Lower lobe of right lung (tissue), 2 donors: ENCODE results near the gene TMEM255B. TPM values are rescaled to one million over a fixed set of nuclear protein-coding genes. Genes with fewer than 3 reads are reported as not detected.
"Not testable (repeated sequence)": the region's sequence is repeated elsewhere in the genome, so short reads cannot be mapped to it uniquely, and the experiment has no call there.

Source experiments
- ATAC-seq, 2 donors: fragments of 200-7000 bp; cut with Tn5 transposase; one replicate each; pipeline ENCODE4 v1.9.1; 2020 to 2022; ENCODE audit warnings: mild to moderate bottlenecking in 2 of 2, moderate library complexity in 2 of 2
- DNase-seq: peaks from one replicate; pipeline ENCODE4 v3.0.0-alpha.2; 2020
- H3K27ac ChIP-seq: fragments of 200-600 bp; one replicate; pipeline ENCODE4 v1.8.0; 2022
- H3K27me3 ChIP-seq: fragments of 200-600 bp; one replicate; pipeline ENCODE4 v1.8.0; 2022; ENCODE audit warnings: low read depth
- H3K36me3 ChIP-seq: fragments of 200-600 bp; one replicate; pipeline ENCODE4 v1.8.0; 2022; ENCODE audit warnings: mild to moderate bottlenecking
- H3K4me1 ChIP-seq: fragments of 200-600 bp; one replicate; pipeline ENCODE4 v1.8.0; 2022
- H3K4me3 ChIP-seq: fragments of 200-600 bp; one replicate; pipeline ENCODE4 v1.8.0; 2022; ENCODE audit warnings: mild to moderate bottlenecking
- H3K9me3 ChIP-seq: fragments of 200-600 bp; one replicate; pipeline ENCODE4 v1.8.0; 2022
- intact Hi-C: fragments of 100-400 bp; cut with DNase I; formaldehyde crosslinking; loops from one replicate; pipeline ENCODE4 v1.11.0; 2022
- total RNA-seq: library from RNA; stranded (reverse); fragmentation: NEBNext Ultra II Directional; extraction: Animal tissue kit (Norgen Biotek cat#: 25700); gene quantifications from one replicate; pipeline ENCODE4 v1.2.1, GENCODE V29; 2021
- TF ChIP-seq, protein P1 (sequence below): fragments of 200-600 bp; IDR thresholded peaks from one replicate; pipeline ENCODE4 v1.8.0; 2022; ENCODE audit warnings: antibody characterized with exemption, mild to moderate bottlenecking
- donor health status: DM: no; HTN: yes; CAD: no; lungs with severe emphysema.

Gene TMEM255B
- total RNA-seq, 1 donor from 2014 or later, result 21.5 TPM

DNA sequence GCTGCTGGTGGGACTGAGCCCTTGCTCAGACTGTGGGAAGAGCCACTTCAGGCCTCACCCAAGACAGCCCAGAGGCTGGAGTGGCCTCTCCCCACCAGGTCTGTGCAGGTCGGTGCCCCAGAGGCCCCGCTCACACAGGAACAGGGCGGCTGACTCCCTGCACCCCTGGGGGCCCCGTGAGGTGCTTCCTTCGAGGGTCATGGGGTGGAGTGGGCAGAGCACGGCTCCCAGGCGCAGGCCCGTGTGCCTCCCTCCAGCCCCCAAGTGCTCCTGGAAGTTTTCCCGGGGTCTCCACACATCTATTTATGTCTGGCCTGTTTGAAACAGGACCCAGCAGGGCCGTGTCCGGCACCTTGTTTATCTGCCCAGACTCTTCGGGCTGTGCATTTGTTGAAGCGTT is 9.5 kb upstream of the TMEM255B start:
- intact Hi-C loops, result no loop called here
- Histone ChIP-seq H3K27me3 (no peaks in the 10 kb centered on the region), H3K27ac (no peak overlapping the region), H3K4me3 (no peak overlapping the region), H3K4me1 (no peaks in the 10 kb centered on the region), H3K36me3 (no peaks in the 10 kb centered on the region), H3K9me3 (no peaks in the 10 kb centered on the region)
- DNase-seq (peak; percentile 28), ATAC-seq (no peak)
- TF ChIP-seq, protein P1, sequence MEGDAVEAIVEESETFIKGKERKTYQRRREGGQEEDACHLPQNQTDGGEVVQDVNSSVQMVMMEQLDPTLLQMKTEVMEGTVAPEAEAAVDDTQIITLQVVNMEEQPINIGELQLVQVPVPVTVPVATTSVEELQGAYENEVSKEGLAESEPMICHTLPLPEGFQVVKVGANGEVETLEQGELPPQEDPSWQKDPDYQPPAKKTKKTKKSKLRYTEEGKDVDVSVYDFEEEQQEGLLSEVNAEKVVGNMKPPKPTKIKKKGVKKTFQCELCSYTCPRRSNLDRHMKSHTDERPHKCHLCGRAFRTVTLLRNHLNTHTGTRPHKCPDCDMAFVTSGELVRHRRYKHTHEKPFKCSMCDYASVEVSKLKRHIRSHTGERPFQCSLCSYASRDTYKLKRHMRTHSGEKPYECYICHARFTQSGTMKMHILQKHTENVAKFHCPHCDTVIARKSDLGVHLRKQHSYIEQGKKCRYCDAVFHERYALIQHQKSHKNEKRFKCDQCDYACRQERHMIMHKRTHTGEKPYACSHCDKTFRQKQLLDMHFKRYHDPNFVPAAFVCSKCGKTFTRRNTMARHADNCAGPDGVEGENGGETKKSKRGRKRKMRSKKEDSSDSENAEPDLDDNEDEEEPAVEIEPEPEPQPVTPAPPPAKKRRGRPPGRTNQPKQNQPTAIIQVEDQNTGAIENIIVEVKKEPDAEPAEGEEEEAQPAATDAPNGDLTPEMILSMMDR, result no peak

- ATAC-seq (no peak), DNase-seq (peak; percentile 31)
- TF ChIP-seq, protein P1, result no peak
- no peaks in the 10 kb centered on the region for H3K36me3 ChIP-seq
- H3K27me3 ChIP-seq, result no peaks in the 10 kb centered on the region
- no peak overlapping the region for H3K27ac ChIP-seq
- no peaks in the 10 kb centered on the region for H3K9me3 ChIP-seq
- intact Hi-C loops, result no loop called here
- no peak overlapping the region for H3K4me3 ChIP-seq
- H3K4me1 ChIP-seq, result no peaks in the 10 kb centered on the region
Observed at GRCh38 chr13:113749967-113750366, 9.1 kb upstream of the TMEM255B start.

GRCh38 chr13:113750554-113751399 is 8.2 kb upstream of the TMEM255B start:
- Histone ChIP-seq H3K4me3 (no peak overlapping the region), H3K4me1 (no peaks in the 10 kb centered on the region), H3K27ac (no peak overlapping the region), H3K9me3 (no peaks in the 10 kb centered on the region), H3K27me3 (peaks cover 3% of the 10 kb centered on the region), H3K36me3 (no peaks in the 10 kb centered on the region)
- TF ChIP-seq, protein P1, result no peak
- no peak for DNase-seq
- intact Hi-C loops, result no loop called here
- ATAC-seq, result no peak

GRCh38 chr13:113751491-113751890 is 7.5 kb upstream of the TMEM255B start:
- intact Hi-C loops, result no loop called here
- Histone ChIP-seq H3K9me3 (no peaks in the 10 kb centered on the region), H3K4me1 (no peaks in the 10 kb centered on the region), H3K27ac (no peak overlapping the region), H3K27me3 (peaks cover 3% of the 10 kb centered on the region), H3K4me3 (no peak overlapping the region), H3K36me3 (no peaks in the 10 kb centered on the region)
- TF ChIP-seq, protein P1, result no peak
- no peak for DNase-seq
- ATAC-seq, result no peak

DNA sequence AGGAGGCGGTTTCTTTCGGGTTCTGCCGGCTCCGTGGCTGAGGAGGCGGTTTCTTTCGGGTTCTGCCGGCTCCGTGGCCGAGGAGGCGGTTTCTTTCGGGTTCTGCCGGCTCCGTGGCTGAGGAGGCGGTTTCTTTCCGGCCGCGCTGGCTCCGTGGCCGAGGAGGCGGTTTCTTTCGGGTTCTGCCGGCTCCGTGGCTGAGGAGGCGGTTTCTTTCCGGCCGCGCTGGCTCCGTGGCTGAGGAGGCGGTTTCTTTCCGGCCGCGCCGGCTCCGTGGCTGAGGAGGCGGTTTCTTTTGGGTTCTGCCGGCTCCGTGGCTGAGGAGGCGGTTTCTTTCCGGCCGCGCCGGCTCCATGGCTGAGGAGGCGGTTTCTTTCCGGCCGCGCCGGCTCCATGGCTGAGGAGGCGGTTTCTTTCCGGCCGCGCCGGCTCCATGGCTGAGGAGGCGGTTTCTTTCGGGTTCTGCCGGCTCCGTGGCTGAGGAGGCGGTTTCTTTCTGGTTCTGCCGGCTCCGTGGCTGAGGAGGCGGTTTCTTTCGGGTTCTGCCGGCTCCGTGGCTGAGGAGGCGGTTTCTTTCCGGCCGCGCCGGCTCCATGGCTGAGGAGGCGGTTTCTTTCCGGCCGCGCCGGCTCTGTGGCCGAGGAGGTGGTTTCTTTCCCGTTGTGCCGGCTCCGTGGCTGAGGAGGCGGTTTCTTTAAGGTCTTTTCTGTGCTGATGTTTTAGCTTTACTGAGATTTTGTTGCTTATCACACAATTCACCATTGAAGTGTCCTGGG is 6.6 kb upstream of the TMEM255B start:
- H3K27ac ChIP-seq, H3K27me3 ChIP-seq, H3K36me3 ChIP-seq, H3K4me1 ChIP-seq, intact Hi-C loops, H3K9me3 ChIP-seq, ATAC-seq, H3K4me3 ChIP-seq: not testable (repeated sequence)
- DNase-seq, result peak; percentile 11

DNA sequence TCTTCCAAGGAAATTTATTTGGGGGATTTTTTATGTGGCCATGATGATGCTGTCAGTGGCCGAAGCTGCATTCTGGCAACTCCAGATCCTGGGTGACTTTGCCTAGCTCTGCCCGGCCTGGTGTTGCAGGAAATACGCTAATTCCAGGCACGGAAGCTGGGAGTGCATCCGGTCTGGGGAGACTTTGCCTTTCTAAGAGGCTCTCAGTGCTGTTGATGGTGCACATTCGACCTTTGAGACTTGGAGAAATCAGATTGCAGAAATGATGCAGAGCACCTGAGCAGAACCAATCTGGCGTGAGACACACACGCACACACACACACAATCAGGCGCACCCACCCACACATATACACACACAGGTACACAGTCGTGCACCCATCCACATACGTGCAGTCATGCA is 5.9 kb upstream of the TMEM255B start:
- H3K27ac ChIP-seq, result no peak overlapping the region
- TF ChIP-seq, protein P1, result no peak
- H3K4me3 ChIP-seq, result no peak overlapping the region
- no peak for ATAC-seq
- peak; percentile 24 for DNase-seq
- peaks cover 2% of the 10 kb centered on the region for H3K4me1 ChIP-seq
- intact Hi-C loops, result no loop called here
- H3K36me3 ChIP-seq, result no peaks in the 10 kb centered on the region
- H3K9me3 ChIP-seq, result no peaks in the 10 kb centered on the region
- peaks cover 3% of the 10 kb centered on the region for H3K27me3 ChIP-seq
